Measurements from ENCODE around the gene IL17RC. TPM values are rescaled to one million over a fixed set of nuclear protein-coding genes. Genes with fewer than 3 reads are reported as not detected.

IL17RC gene
- total RNA-seq, 1 donor from 2014 or later, result 17.1 TPM

DNA sequence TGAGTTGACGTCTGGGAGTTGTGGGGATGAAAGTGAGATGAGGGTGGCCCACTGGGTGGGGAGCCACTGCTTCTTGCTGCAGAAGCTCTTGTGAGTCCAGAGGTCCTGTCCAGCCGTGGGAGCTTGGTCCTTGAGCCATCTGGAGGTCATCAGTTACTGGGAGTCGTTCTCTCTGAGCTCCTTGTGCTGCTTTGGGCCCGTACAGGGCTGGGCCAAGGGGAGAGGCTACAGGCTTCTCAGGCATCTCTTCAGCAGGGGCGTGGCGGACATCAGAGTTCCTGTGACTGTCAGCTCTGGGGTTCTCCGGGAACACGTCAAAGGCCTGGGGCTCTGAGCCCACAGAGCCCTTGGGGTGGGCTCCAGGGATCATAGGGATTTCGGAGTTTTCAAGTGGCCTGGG is 32.7 kb downstream of the IL17RC start:
- Mint-ChIP-seq H3K27ac (no peak overlapping the region), H3K4me3 (ENCODE audit: low read depth) (peak overlapping the region; percentile 24), H3K4me1 (ENCODE audit: low read depth) (peaks cover 2% of the 10 kb centered on the region), H3K36me3 (ENCODE audit: insufficient read depth) (no peaks in the 10 kb centered on the region), H3K9me3 (ENCODE audit: low read depth) (no peaks in the 10 kb centered on the region), H3K27me3 (peaks cover 11% of the 10 kb centered on the region)
- TF ChIP-seq, protein P1, sequence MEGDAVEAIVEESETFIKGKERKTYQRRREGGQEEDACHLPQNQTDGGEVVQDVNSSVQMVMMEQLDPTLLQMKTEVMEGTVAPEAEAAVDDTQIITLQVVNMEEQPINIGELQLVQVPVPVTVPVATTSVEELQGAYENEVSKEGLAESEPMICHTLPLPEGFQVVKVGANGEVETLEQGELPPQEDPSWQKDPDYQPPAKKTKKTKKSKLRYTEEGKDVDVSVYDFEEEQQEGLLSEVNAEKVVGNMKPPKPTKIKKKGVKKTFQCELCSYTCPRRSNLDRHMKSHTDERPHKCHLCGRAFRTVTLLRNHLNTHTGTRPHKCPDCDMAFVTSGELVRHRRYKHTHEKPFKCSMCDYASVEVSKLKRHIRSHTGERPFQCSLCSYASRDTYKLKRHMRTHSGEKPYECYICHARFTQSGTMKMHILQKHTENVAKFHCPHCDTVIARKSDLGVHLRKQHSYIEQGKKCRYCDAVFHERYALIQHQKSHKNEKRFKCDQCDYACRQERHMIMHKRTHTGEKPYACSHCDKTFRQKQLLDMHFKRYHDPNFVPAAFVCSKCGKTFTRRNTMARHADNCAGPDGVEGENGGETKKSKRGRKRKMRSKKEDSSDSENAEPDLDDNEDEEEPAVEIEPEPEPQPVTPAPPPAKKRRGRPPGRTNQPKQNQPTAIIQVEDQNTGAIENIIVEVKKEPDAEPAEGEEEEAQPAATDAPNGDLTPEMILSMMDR (IDR thresholded peaks at IDR 0.05; ENCODE audit: unreplicated experiment), result no peak
- DNase-seq (ENCODE audit: low spot score, unreplicated experiment), result no peak

DNA sequence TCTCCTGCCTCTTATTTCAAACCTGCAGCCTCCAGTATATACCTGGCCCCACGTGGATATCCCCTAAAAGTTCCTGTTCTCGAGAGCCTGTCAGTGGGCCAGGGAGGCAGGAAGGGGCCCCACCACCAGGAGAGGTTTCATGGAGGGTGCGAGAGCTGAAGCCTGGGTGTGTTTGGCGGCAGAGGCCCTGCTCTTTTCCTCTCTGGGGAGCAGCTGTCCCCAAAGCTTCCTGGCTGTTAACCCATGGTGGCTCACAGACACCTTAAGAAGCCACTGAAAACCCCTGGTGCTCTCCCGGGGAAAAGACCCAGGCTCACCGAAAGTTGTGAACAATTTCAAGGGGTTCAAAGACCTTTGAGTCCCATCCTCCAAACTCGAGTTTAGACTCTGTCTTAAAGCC is 34.2 kb downstream of the IL17RC start:
- Mint-ChIP-seq H3K9me3 (ENCODE audit: low read depth) (no peaks in the 10 kb centered on the region), H3K4me3 (ENCODE audit: low read depth) (peak overlapping the region; percentile 75), H3K4me1 (ENCODE audit: low read depth) (peaks cover 4% of the 10 kb centered on the region), H3K36me3 (ENCODE audit: insufficient read depth) (no peaks in the 10 kb centered on the region), H3K27ac (no peak overlapping the region), H3K27me3 (peaks cover 16% of the 10 kb centered on the region)
- DNase-seq (ENCODE audit: low spot score, unreplicated experiment), result no peak
- TF ChIP-seq, protein P1 (IDR thresholded peaks at IDR 0.05; ENCODE audit: unreplicated experiment), result no peak

DNA sequence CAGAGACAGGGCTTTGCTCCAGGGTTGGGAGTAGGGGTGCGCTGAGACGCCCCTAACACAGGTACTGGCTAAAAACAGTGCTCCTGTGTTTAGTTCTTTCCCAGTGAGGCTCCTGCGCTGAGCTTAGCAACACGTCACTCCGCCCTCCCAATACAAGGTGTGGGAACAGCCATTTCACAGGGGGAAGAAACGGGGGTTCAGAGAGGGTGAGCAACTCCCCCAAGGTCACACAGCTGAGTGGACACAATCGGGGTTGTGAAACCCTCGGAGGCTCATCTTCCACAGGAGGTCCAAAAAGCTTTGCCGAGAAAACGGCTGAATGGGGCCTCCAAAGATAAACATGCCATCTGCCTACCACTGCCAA is 34.7 kb downstream of the IL17RC start:
- H3K36me3 Mint-ChIP-seq (ENCODE audit: insufficient read depth), result no peaks in the 10 kb centered on the region
- peak overlapping the region; percentile 75 for H3K4me3 Mint-ChIP-seq (ENCODE audit: low read depth)
- H3K9me3 Mint-ChIP-seq (ENCODE audit: low read depth), result no peaks in the 10 kb centered on the region
- H3K4me1 Mint-ChIP-seq (ENCODE audit: low read depth), result peaks cover 4% of the 10 kb centered on the region
- TF ChIP-seq, protein P1 (IDR thresholded peaks at IDR 0.05; ENCODE audit: unreplicated experiment), result no peak
- DNase-seq (ENCODE audit: low spot score, unreplicated experiment), result no peak
- H3K27me3 Mint-ChIP-seq, result peaks cover 16% of the 10 kb centered on the region
- H3K27ac Mint-ChIP-seq, result no peak overlapping the region

DNA sequence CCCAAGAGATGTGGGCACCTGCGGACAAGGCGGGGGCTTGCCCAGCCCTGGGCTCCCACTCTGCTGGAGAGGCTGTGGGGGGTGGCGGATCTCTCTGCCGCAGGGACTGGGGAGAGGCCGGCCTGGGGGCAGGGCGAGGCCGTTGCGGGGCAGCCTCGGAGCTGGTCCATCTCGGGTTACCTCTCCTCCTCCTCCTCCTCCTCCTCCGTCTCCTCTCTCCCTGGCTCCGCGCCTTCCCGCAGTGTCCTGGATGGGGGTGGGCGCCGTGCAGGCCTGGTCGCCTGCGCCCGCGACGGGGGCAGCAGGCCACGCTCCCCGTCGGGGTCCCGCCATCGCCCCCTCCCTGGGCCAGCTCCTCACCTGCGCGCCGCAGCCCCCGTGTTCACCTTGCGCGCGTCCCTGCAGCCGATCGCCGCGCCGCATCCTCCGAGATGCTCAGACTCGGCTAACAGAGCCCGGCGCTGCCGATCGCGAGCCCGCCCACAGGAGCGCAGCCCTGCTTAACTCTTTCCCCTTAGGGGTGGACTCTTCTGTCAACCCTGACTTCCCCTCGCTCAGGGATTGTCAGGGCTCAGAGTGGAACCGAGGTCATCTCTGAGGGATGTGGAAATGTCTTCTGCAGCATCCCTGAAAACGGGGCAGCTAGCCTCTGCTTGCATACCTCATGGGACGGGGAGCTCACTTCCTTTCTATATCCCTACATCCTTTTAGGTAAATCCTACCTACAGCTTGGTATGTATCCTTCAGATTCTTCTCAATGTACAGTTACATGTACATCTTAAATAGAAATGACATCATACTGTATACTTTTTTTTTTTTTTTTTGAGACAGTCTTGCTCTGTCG is 35.3 kb downstream of the IL17RC start, which contains the start of gene PRRT3:
Gene PRRT3, minus strand, starts transcription at position 447 of the 844 bp plus-strand sequence. CDS start 2,293 bp downstream, outside the sequence.
- Mint-ChIP-seq H3K4me1 (ENCODE audit: low read depth) (peaks cover 4% of the 10 kb centered on the region), H3K9me3 (ENCODE audit: low read depth) (no peaks in the 10 kb centered on the region), H3K27me3 (peaks cover 16% of the 10 kb centered on the region), H3K36me3 (ENCODE audit: insufficient read depth) (no peaks in the 10 kb centered on the region), H3K27ac (no peak within 1 kb of the TSS), H3K4me3 (ENCODE audit: low read depth) (peak within 1 kb of the TSS; percentile 75)
- DNase-seq (ENCODE audit: low spot score, unreplicated experiment), result no peak
- TF ChIP-seq, protein P1 (IDR thresholded peaks at IDR 0.05; ENCODE audit: unreplicated experiment), result no peak

DNA sequence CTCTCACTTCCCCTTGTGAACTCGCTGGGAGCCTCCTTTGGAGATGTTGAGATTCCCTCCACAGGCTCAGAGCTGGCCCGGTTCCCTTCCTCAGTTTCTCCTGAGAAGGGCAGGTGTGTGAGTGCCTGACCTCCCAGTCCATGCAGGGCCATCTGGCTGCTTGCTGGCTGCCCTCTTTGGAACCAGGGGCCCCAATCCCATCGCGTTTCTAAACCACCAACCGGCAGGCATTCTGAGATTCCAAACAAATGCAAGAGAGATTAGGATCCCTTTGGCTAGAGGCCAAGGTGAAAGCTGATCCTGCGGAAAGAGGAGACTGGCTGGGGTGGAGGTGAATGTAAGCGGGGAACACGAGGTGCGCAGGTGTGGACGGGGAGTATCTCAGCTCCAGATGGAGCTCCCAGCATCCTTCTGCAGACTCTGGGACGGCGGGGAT is 38.2 kb downstream of the IL17RC start:
- no peak for DNase-seq (ENCODE audit: low spot score, unreplicated experiment)
- no peaks in the 10 kb centered on the region for H3K9me3 Mint-ChIP-seq (ENCODE audit: low read depth)
- H3K36me3 Mint-ChIP-seq (ENCODE audit: insufficient read depth), result no peaks in the 10 kb centered on the region
- no peak overlapping the region for H3K27ac Mint-ChIP-seq
- TF ChIP-seq, protein P1 (IDR thresholded peaks at IDR 0.05; ENCODE audit: unreplicated experiment), result no peak
- no peak overlapping the region for H3K4me3 Mint-ChIP-seq (ENCODE audit: low read depth)
- H3K4me1 Mint-ChIP-seq (ENCODE audit: low read depth), result peaks cover 3% of the 10 kb centered on the region
- peaks cover 14% of the 10 kb centered on the region for H3K27me3 Mint-ChIP-seq

Measured in progenitor cell of endocrine pancreas (in vitro differentiated cells).